ENCODE results near the gene RAB37. TPM values are rescaled to one million over a fixed set of nuclear protein-coding genes. Genes with fewer than 3 reads are reported as not detected.

The RAB37 gene
- total and polyA plus RNA-seq, 2 donors from 2014 or later = 1.7 to 5.6 TPM

- intact Hi-C loops (cut with DNase I) = no loop called here
- FAIRE-seq = no peak
- TF ChIP-seq CTCF (IDR thresholded peaks at IDR 0.05; ENCODE audit: borderline replicate concordance, extremely low read depth, insufficient read depth) = no peak
- Histone ChIP-seq H3K4me1 (ENCODE audit: control insufficient read depth in 2 of 3, insufficient read depth in 2 of 3, low read depth in 1 of 3, low read length in 3 of 3) (peaks cover 2 to 49% (median 37%) of the 10 kb centered on the region in 3 donors), H3K9ac (ENCODE audit: low read length in 3 of 3) (no peak overlapping the region), H3K36me3 (ENCODE audit: control insufficient read depth in 2 of 3, insufficient read depth in 3 of 3, low read length in 3 of 3) (peaks cover 0 to under 1% (median 0%) of the 10 kb centered on the region in 3 donors), H3K9me3 (ENCODE audit: control insufficient read depth in 2 of 3, insufficient read depth in 1 of 3, low read length in 3 of 3) (no peaks in the 10 kb centered on the region), H3K4me3 (ENCODE audit: low read length in 3 of 3) (peak overlapping the region in 1 of 3 donors; percentile 17), H3K27me3 (ENCODE audit: control insufficient read depth, insufficient read depth, low read length) (no peaks in the 10 kb centered on the region), H3K27ac (ENCODE audit: low read depth in 2 of 2, low read length in 2 of 2) (peak overlapping the region; percentile 41 to 63)
- peak in 3 of 5 donors; percentile 68 to 75 (median 74) for DNase-seq
Observed at GRCh38 chr17:74759941-74760340, 22.9 kb downstream of the RAB37 start.

- H3K27me3 ChIP-seq (ENCODE audit: control insufficient read depth, insufficient read depth, low read length) = no peaks in the 10 kb centered on the region
- H3K27ac ChIP-seq (ENCODE audit: low read depth in 2 of 2, low read length in 2 of 2) = peak overlapping the region; percentile 41 to 63
- FAIRE-seq (no peak), DNase-seq (peak in 1 of 5 donors; percentile 19)
- no peaks in the 10 kb centered on the region for H3K36me3 ChIP-seq (ENCODE audit: control insufficient read depth in 2 of 3, insufficient read depth in 3 of 3, low read length in 3 of 3)
- intact Hi-C loops (cut with DNase I) = no loop called here
- H3K9me3 ChIP-seq (ENCODE audit: control insufficient read depth in 2 of 3, insufficient read depth in 1 of 3, low read length in 3 of 3) = no peaks in the 10 kb centered on the region
- H3K4me1 ChIP-seq (ENCODE audit: control insufficient read depth in 2 of 3, insufficient read depth in 2 of 3, low read depth in 1 of 3, low read length in 3 of 3) = peaks cover 2 to 43% (median 33%) of the 10 kb centered on the region in 3 donors
- peak overlapping the region in 1 of 3 donors; percentile 11 for H3K4me3 ChIP-seq (ENCODE audit: low read length in 3 of 3)
- no peak overlapping the region for H3K9ac ChIP-seq (ENCODE audit: low read length in 3 of 3)
- no peak for TF ChIP-seq CTCF (IDR thresholded peaks at IDR 0.05; ENCODE audit: borderline replicate concordance, extremely low read depth, insufficient read depth)
Observed at GRCh38 chr17:74760404-74761105, 23.5 kb downstream of the RAB37 start.

- FAIRE-seq = no peak
- Histone ChIP-seq H3K9ac (ENCODE audit: low read length in 3 of 3) (no peak overlapping the region), H3K4me3 (ENCODE audit: low read length in 3 of 3) (no peak overlapping the region), H3K4me1 (ENCODE audit: control insufficient read depth in 2 of 3, insufficient read depth in 2 of 3, low read depth in 1 of 3, low read length in 3 of 3) (peaks cover 2 to 43% (median 30%) of the 10 kb centered on the region in 3 donors), H3K27ac (ENCODE audit: low read depth in 2 of 2, low read length in 2 of 2) (peak overlapping the region in 1 of 2 donors; percentile 39), H3K36me3 (ENCODE audit: control insufficient read depth in 2 of 3, insufficient read depth in 3 of 3, low read length in 3 of 3) (peaks cover 0 to 4% (median 0%) of the 10 kb centered on the region in 3 donors), H3K9me3 (ENCODE audit: control insufficient read depth in 2 of 3, insufficient read depth in 1 of 3, low read length in 3 of 3) (no peaks in the 10 kb centered on the region), H3K27me3 (ENCODE audit: control insufficient read depth, insufficient read depth, low read length) (no peaks in the 10 kb centered on the region)
- intact Hi-C loops (cut with DNase I) = no loop called here
- DNase-seq = no peak
- no peak for TF ChIP-seq CTCF (IDR thresholded peaks at IDR 0.05; ENCODE audit: borderline replicate concordance, extremely low read depth, insufficient read depth)
Observed at GRCh38 chr17:74761419-74761818, 24.4 kb downstream of the RAB37 start.

Data from kidney (tissue), 14 donors.